ENCODE data around the gene COASY. TPM values are rescaled to one million over a fixed set of nuclear protein-coding genes. Genes with fewer than 3 reads are reported as not detected.

COASY gene
- total RNA-seq, 4 donors from 2014 or later, result 16.8 to 25.8 (median 19.9) TPM

DNA sequence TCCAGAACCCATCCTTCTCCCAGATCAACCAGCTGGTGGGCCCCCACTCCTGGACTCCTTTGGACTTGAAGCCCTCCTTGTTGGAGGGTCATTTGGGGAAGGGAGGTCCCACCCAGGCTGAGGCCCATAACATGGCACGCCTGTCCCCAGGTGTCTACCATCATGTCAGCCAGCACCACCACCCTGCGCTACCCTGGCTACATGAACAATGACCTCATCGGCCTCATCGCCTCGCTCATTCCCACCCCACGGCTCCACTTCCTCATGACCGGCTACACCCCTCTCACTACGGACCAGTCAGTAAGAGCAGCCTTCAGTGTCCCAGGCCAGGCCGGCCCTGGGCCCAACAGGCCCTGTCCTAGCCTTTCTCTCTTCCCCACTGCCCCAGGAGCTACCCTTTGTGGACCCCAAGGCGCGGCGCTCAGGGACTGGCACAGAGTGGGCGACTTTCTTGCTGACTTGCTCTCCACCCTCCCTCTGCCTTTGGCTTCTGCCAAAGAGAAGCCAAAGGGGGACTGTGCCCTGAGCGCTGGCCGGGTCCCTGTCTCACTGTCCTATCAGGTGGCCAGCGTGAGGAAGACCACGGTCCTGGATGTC lies 51.8 kb downstream of the COASY start:
- H3K27me3 ChIP-seq, result no peaks in the 10 kb centered on the region
- ATAC-seq, result no peak
- 79 to 80% methylated on average over 2 to 3 of the region's 17 CpGs for WGBS, 2 donors (ENCODE audit: low coverage in 1 of 2)
- no peak overlapping the region for H3K4me3 ChIP-seq
- H3K4me1 ChIP-seq, result peaks cover 0 to 24% (median 9%) of the 10 kb centered on the region in 3 donors
- H3K9me3 ChIP-seq, result no peaks in the 10 kb centered on the region
- H3K36me3 ChIP-seq, result peaks cover 0 to 51% of the 10 kb centered on the region in 2 donors
- H3K27ac ChIP-seq, result no peak overlapping the region
- no peak for TF ChIP-seq POLR2A (IDR thresholded peaks at IDR 0.05)
- no peak for TF ChIP-seq EP300 (IDR thresholded peaks at IDR 0.05)
- TF ChIP-seq POLR2AphosphoS5 (IDR thresholded peaks at IDR 0.05), result no peak
- TF ChIP-seq, protein P1, sequence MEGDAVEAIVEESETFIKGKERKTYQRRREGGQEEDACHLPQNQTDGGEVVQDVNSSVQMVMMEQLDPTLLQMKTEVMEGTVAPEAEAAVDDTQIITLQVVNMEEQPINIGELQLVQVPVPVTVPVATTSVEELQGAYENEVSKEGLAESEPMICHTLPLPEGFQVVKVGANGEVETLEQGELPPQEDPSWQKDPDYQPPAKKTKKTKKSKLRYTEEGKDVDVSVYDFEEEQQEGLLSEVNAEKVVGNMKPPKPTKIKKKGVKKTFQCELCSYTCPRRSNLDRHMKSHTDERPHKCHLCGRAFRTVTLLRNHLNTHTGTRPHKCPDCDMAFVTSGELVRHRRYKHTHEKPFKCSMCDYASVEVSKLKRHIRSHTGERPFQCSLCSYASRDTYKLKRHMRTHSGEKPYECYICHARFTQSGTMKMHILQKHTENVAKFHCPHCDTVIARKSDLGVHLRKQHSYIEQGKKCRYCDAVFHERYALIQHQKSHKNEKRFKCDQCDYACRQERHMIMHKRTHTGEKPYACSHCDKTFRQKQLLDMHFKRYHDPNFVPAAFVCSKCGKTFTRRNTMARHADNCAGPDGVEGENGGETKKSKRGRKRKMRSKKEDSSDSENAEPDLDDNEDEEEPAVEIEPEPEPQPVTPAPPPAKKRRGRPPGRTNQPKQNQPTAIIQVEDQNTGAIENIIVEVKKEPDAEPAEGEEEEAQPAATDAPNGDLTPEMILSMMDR (IDR thresholded peaks at IDR 0.05), result no peak

Other genes with a start within 250 kb of the COASY start
- gene STAT3, start 173.7 kb upstream of the COASY start, total RNA-seq, result 100 to 1,000 TPM; 146 to 253 (median 205) TPM
- gene CAVIN1, start 138.9 kb upstream of the COASY start, total RNA-seq, result 1,000 to 10,000 TPM in 2 of 4 donors, 100 to 1,000 TPM in 2; 615 to 1,266 (median 897) TPM
- 10 to 100 TPM; 47.5 to 84.5 (median 65.4) TPM for gene ATP6V0A1, start 103.3 kb upstream of the COASY start, total RNA-seq
- 10 to 100 TPM; 31.9 to 46.9 (median 35.7) TPM for gene NAGLU, start 25.9 kb upstream of the COASY start, total RNA-seq
- gene HSD17B1, start 9.2 kb upstream of the COASY start, total RNA-seq, result 1 to 10 TPM in 1 of 4 donors, under 1 TPM in 3; 0.39 to 1.4 (median 0.69) TPM
- gene MLX, start 5.0 kb downstream of the COASY start, total RNA-seq, result 10 to 100 TPM; 24.4 to 33.9 (median 26.0) TPM
- gene PSMC3IP, start 15.6 kb downstream of the COASY start, total RNA-seq, result 1 to 10 TPM; 4.0 to 6.8 (median 4.8) TPM
- gene RETREG3, start 47.2 kb downstream of the COASY start, total RNA-seq, result 10 to 100 TPM; 50.6 to 65.8 (median 54.4) TPM
- 10 to 100 TPM; 21.8 to 56.6 (median 40.6) TPM for gene TUBG1, start 47.5 kb downstream of the COASY start, total RNA-seq
- 10 to 100 TPM; 19.7 to 57.3 (median 33.7) TPM for gene TUBG2, start 97.1 kb downstream of the COASY start, total RNA-seq
- 10 to 100 TPM; 13.7 to 40.8 (median 23.4) TPM for gene PLEKHH3, start 114.8 kb downstream of the COASY start, total RNA-seq
- 1 to 10 TPM; 1.0 to 4.6 (median 1.5) TPM for gene CCR10, start 119.7 kb downstream of the COASY start, total RNA-seq
- 10 to 100 TPM in 1 of 4 donors, 1 to 10 TPM in 3; 1.7 to 14.5 (median 9.1) TPM for gene CNTNAP1, start 120.4 kb downstream of the COASY start, total RNA-seq
- gene EZH1, start 182.9 kb downstream of the COASY start, total RNA-seq, result 10 to 100 TPM; 57.2 to 90.4 (median 59.7) TPM
- 10 to 100 TPM in 3 of 4 donors, 1 to 10 TPM in 1; 4.0 to 27.4 (median 21.5) TPM for gene RAMP2, start 199.1 kb downstream of the COASY start, total RNA-seq
- 10 to 100 TPM; 43.1 to 64.0 (median 44.8) TPM for gene VPS25, start 211.3 kb downstream of the COASY start, total RNA-seq
- 1 to 10 TPM in 3 of 4 donors, under 1 TPM in 1; 0.78 to 6.7 (median 1.6) TPM for gene WNK4, start 218.5 kb downstream of the COASY start, total RNA-seq
- gene COA3, start 236.6 kb downstream of the COASY start, total RNA-seq, result 10 to 100 TPM; 55.3 to 81.4 (median 66.8) TPM
- gene CNTD1, start 236.7 kb downstream of the COASY start, total RNA-seq, result under 1 TPM in 3 of 4 donors, not detected in 1; 0.20 to 0.93 (median 0.78) TPM